NCI-H1105 treated with DMSO at 0.1 percent for 48 hours (cell line): ENCODE results near the gene ZNF25.
"Not testable (repeated sequence)": the region's sequence is repeated elsewhere in the genome, so short reads cannot be mapped to it uniquely, and the experiment has no call there.

ENCODE experiments used
- DNase-seq: peaks from one replicate; lab custom pipeline; 2025; lab: John Stamatoyannopoulos, UW

Gene ZNF25

DNA sequence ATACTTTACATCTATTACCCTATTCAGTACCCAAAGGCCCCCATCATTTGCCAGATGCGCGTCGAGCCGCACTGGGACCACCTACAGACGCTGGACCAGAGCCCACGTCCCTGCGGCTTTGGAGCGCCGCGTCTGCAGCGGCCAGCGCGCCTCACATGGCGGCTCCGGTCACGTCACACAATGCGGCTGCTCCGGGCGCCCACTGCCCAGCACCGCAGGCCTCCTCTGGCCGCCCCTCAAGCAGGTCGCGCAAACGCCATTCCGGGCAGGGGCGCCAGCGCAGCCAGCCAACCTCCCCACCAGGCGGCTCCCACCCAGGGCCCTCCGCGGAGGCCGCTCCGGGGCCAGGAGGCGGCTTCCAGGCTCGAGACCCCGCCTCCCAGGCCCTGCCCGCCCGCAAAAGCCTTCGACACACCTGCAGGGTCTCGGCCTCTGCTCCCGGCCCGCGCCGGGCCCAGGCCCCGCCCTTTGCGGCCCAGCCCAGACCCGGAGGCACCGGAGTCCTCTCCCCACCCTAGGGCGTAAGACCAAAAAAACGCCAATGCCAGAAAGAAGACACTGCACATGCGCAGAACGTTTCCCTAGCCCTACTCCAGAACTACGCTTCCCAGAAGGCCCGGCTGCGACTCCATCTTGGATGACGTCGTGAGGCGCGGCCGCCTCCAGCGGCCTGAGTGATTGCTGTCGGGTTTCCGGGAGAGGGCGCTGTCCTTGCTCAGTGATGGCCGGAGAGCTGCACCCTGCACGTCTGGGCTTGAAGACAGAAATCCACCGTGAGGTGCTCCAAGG is at the start of gene ZNF25:
Gene ZNF25 (minus strand): TSS at position 557 of the 789 bp plus-strand sequence. CDS start 4,925 bp downstream, outside the sequence.
- DNase-seq = peak; percentile 94

- no peak for DNase-seq
Observed at GRCh38 chr10:38025283-38025682, 48.8 kb upstream of the ZNF25 start.

- not testable (repeated sequence) for DNase-seq
Observed at GRCh38 chr10:38019124-38019523, 42.7 kb upstream of the ZNF25 start.

DNA sequence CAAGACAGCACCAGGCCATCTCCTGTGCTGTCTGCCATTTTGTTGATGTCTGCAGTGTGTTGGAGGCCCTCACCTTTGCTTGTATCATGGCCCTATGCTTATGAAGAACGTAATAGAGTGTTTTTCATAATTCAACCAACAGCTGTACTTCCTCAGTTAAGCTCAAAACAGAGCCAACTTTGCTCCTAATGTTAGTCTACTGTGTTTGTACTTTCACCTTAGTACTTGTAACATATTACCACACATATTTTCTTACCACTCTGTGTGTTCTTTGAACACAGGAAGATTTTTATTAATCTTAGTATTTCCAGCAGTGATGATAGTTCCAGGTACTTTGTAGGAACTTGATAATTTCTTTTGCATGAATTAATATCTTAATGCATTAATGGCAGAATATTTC is 39.9 kb upstream of the ZNF25 start:
- no peak for DNase-seq

DNA sequence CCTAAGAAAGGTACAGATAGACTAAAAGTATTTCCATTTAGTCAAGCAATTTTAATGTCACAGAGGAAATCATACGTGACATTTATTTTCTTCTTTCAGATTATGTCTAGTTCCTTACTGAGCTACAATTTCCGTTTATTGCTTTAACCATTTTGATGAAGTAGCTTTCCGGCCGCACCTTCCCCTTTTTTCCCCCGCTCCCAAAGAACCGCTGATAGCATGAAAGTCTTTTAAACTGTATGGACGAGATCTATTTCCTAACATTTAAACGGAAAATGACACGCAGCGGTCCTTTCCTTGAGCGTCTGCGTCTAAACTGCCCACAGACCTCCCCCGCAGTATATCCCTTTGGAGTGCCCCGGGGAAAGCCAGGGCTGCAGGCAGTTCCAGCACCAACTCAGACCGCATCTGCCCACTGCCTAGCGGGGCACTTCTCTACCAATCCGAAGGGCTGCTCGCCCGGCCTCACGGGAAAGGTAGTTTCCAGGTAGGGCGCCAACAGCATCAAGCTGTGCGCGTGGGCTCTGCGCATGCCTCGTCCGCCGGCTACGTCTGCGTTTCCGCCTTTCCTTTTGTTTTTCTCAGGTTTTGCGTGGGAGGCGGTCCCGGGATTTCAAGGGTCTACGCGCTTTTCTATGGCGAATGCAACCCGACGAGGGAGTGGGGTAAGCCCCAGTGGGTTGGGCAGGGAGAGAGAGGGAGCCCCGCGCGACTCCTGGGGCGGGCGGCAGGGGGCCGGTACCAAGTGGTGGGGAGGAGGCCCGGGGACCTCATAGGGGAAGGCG is 33.9 kb upstream of the ZNF25 start, which contains the start of gene ZNF33A:
Gene ZNF33A (plus strand): TSS at position 557 of the 785 bp plus-strand sequence. CDS start 1,667 bp downstream, outside the sequence.
- peak; percentile 83 for DNase-seq

GRCh38 chr10:38007991-38008390 is 31.5 kb upstream of the ZNF25 start:
- no peak for DNase-seq

DNA sequence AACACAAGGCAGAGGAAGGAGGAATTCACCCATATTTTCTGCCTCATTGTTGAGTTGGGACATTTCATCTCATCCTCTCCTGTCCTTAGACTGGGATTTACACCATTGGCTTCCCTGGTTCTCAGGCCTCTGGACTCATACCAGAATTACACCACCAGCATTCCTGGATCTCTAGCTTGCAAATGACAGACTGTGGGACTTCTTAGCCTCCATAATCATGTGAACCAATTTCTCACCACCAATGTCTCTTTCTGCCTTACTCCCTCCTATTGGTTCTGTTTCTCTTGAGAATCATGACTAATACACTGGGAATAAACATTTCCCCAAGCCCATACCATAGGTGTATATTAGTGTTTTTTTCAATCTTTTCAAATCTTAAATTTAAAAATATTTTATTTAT is 31.1 kb upstream of the ZNF25 start:
- no peak for DNase-seq

DNA sequence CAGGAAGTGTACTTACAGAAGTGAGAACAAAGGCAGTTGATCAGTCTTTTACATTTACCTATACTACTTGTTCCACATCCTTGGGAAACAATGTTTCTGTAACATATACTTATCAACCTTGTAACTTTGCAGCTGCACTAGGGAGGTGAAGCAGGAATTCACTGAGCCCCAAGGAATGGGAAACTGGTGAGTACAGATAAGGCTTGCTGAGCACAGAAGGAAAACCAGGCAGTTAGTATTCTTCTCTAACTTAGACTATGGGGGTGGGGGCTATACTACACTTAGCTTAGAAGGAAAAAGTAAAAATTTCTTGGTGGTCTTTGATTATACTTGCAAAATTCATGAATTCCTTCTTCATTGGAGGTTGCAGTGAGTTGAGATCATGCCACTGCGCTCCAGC is 27.1 kb upstream of the ZNF25 start:
- no peak for DNase-seq

DNA sequence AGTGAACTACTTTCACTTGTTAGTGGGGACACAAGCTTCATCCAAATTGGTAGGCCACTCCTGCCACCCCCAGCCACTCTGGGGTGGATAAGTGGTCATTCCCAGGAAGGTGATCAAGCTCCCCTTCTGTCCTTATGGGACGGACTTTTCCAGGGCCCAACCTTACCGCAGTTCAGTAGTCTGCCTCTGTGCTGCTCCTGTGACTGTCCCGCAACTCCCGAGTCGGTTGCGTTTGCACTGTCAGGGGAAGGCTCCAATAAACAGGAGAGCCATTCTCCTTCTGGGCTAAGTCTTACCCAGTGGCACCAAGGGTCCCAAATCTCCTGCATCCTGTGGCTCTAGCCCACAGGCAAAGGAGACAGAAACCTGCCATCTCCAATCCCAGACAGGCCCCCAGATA is 26.6 kb upstream of the ZNF25 start:
- DNase-seq = no peak

DNA sequence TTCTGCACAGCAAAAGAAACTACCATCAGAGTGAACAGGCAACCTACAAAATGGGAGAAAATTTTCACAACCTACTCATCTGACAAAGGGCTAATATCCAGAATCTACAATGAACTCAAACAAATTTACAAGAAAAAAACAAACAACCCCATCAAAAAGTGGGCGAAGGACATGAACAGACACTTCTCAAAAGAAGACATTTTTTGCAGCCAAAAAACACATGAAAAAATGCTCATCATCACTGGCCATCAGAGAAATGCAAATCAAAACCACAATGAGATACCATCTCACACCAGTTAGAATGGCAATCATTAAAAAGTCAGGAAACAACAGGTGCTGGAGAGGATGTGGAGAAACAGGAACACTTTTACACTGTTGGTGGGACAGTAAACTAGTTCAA is 24.0 kb upstream of the ZNF25 start:
- DNase-seq = not testable (repeated sequence)

DNA sequence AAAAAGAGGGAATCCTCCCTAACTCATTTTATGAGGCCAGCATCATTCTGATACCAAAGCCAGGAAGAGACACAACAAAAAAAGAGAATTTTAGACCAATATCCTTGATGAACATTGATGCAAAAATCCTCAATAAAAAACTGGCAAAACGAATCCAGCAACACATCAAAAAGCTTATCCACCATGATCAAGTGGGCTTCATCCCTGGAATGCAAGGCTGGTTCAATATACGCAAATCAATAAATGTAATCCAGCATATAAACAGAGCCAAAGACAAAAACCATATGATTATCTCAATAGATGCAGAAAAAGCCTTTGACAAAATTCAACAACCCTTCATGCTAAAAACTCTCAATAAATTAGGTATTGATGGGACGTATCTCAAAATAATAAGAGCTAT is 22.5 kb upstream of the ZNF25 start:
- not testable (repeated sequence) for DNase-seq

GRCh38 chr10:37992083-37992482 is 15.6 kb upstream of the ZNF25 start:
- DNase-seq = no peak

GRCh38 chr10:37991655-37992054 is 15.2 kb upstream of the ZNF25 start:
- DNase-seq = no peak

DNA sequence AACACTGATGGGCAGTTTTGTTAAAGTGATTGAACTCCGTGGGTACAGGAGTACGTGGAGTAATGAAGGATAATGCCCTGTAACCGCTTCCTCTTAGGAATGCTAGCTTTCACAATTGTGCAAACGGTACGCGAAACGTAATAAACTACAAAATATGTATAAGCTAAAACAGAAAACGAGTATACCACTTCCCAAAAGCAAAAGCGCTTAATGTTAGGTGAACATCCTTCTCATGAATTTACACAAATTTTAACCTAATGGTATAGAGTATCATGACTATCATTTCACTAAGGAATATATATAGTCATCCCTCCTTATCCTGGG is 395 bp upstream of the ZNF25 start:
- no peak for DNase-seq

- DNase-seq = peak; percentile 32
Observed at GRCh38 chr10:37975401-37975991, 951 bp downstream of the ZNF25 start.

- no peak for DNase-seq
Observed at GRCh38 chr10:37972396-37972795, 4.1 kb downstream of the ZNF25 start.

GRCh38 chr10:37965006-37965405 is 11.4 kb downstream of the ZNF25 start:
- no peak for DNase-seq

- no peak for DNase-seq
Observed at GRCh38 chr10:37960591-37961137, 15.8 kb downstream of the ZNF25 start.

DNA sequence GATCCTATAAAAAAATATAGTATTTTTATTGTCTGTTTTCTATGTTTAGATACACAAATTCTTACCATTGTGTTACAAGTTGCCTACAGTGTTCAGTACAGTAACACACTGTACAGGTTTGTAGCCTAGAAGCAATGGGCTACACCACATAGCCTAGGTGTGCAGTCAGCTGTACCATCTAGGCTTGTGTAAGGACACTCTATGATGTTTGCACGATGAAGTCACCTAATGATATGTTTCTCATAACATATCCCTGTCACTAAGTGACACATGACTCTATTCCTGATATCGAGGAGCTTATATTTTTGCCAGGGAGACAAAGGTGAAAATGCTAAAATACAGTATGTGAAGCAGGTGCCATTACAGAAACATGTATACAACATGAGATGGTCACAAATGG is 18.6 kb downstream of the ZNF25 start:
- no peak for DNase-seq

DNA sequence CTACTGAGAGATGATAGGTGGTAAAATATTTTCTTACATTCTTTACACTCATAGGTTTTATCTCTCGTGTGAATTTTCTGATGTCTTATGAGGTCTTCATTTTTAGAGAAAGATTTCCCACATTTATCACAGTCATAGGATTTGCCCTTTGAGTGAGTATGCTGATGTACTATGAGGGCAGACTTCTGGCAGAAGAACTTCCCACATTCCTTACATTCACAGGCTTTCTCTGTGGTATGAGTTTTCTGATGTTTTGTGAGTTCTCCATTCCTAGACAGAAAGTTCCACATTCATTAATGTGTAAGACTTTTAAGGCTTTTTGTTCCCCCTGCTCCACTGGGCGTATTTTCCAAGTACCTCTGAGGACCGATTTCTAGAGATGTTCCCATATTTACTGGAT is 23.5 kb downstream of the ZNF25 start:
- no peak for DNase-seq

DNA sequence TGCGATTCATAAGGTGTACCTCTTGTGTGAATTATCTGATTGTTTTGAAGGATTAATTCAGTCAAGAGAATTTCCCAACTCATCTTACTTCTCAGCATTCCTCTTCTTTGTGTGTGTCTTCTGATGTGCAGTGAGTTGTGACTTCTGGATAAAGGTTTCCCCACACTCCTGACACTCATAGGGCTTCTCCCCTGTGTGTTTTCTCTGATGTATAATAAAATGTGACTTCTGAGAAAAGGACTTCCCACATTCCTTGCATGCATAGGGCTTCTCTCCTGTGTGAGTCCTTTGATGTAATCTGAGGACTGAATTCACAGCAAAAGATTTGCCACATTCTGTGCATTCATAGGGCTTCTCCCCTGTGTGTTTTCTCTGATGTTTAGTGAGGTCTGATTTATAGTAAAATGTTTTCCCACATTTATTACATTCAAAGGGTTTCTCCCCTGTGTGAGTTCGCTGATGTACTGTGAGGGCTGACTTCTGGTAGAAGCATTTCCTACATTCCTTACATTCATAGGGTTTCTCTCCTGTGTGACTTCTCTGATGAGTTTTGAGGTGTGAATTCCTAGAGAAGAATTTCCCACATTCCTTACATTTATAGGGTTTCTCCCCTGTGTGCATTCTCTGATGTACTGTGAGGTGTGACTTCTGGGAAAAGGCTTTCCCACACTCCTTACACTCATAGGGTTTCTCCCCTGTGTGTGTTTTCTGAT is 24.2 kb downstream of the ZNF25 start:
- DNase-seq = no peak

- no peak for DNase-seq
Observed at GRCh38 chr10:37948210-37948609, 28.2 kb downstream of the ZNF25 start.
